CD8-positive, alpha-beta memory T cell (primary cell): ENCODE data around the gene MARK3. TPM values are rescaled to one million over a fixed set of nuclear protein-coding genes. Genes with fewer than 3 reads are reported as not detected.

Experiments used
- CTCF ChIA-PET: fragments of 350-600 bp; sonication (Branson Sonifier 250); formaldehyde crosslinking; loops from one replicate; lab custom pipeline; 2021; ENCODE audit warnings: antibody characterized with exemption; lab: Charles Lee
- POLR2A ChIA-PET: fragments of 350-600 bp; sonication (Branson Sonifier 250); formaldehyde crosslinking; loops from one replicate; lab custom pipeline; 2021; ENCODE audit warnings: antibody characterized with exemption; lab: Charles Lee
- DNase-seq, 5 donors: peaks; one replicate each; pipeline versions ENCODE4 v3.0.0 to v3.0.0-alpha.2; 2020 to 2022; ENCODE audit warnings: mixed read lengths in 1 of 5
- H3K27ac ChIP-seq: one replicate; pipeline ENCODE4 v1.7.0; 2013; ENCODE audit warnings: low read depth, mild to moderate bottlenecking, low read length, moderate library complexity
- H3K27me3 ChIP-seq: 2 replicates; pipeline ENCODE4 v1.7.0; 2013; ENCODE audit warnings: low read length, mild to moderate bottlenecking; ENCODE audit not compliant: insufficient read depth, poor library complexity, severe bottlenecking
- H3K36me3 ChIP-seq: 2 replicates; pipeline ENCODE4 v1.7.0; 2013; ENCODE audit warnings: mild to moderate bottlenecking, low read length, moderate library complexity; ENCODE audit not compliant: insufficient read depth
- H3K4me1 ChIP-seq: 2 replicates; pipeline ENCODE4 v1.7.0; 2013; ENCODE audit warnings: mild to moderate bottlenecking, low read length, moderate library complexity; ENCODE audit not compliant: insufficient read depth
- H3K4me3 ChIP-seq: 2 replicates; pipeline ENCODE4 v1.7.0; 2013; ENCODE audit warnings: mild to moderate bottlenecking, low read length
- H3K9me3 ChIP-seq: 2 replicates; pipeline ENCODE4 v1.7.0; 2013; ENCODE audit warnings: mild to moderate bottlenecking, low read length
- H3K27ac Mint-ChIP-seq, 8 donors: one replicate each; pipeline ENCODE4 v1.8.0; 2020 to 2021; ENCODE audit warnings: mixed read lengths in 8 of 8, mild to moderate bottlenecking in 6 of 8, inconsistent platforms in 3 of 8, moderate library complexity in 3 of 8
- H3K27me3 Mint-ChIP-seq, 2 donors: one replicate each; pipeline ENCODE4 v1.8.0; 2020 to 2021; ENCODE audit warnings: mixed read lengths in 2 of 2, mild to moderate bottlenecking in 1 of 2, moderate library complexity in 1 of 2
- H3K36me3 Mint-ChIP-seq, 3 donors: one replicate each; pipeline ENCODE4 v1.8.0; 2020 to 2021; ENCODE audit warnings: mixed read lengths in 3 of 3, inconsistent platforms in 1 of 3, mild to moderate bottlenecking in 1 of 3
- H3K4me1 Mint-ChIP-seq, 3 donors: one replicate each; pipeline ENCODE4 v1.8.0; 2020 to 2021; ENCODE audit warnings: mixed read lengths in 3 of 3, inconsistent platforms in 1 of 3, mild to moderate bottlenecking in 1 of 3
- H3K4me3 Mint-ChIP-seq, 7 donors: one replicate each; pipeline ENCODE4 v1.8.0; 2020 to 2021; ENCODE audit warnings: mixed read lengths in 7 of 7, mild to moderate bottlenecking in 6 of 7, moderate library complexity in 4 of 7, inconsistent platforms in 2 of 7
- H3K9me3 Mint-ChIP-seq, 5 donors: one replicate each; pipeline ENCODE4 v1.8.0; 2020 to 2022; ENCODE audit warnings: mixed read lengths in 5 of 5, mild to moderate bottlenecking in 3 of 5, moderate library complexity in 2 of 5, inconsistent platforms in 1 of 5
- polyA plus RNA-seq: library from polyadenylated mRNA; unstranded; fragments of 300-500 nt; fragmentation: Illumina TruSeq; gene quantifications from one replicate; pipeline ENCODE4 v1.2.3, GENCODE V29; 2021
- total RNA-seq, 2 experiments: library from RNA; stranded (reverse); gene quantifications; one replicate each; pipeline ENCODE4 v1.2.3, GENCODE V29; 2021

Gene MARK3
- total and polyA plus RNA-seq, 3 experiments from 2014 or later = 45.7 to 92.7 (median 91.9) TPM

DNA sequence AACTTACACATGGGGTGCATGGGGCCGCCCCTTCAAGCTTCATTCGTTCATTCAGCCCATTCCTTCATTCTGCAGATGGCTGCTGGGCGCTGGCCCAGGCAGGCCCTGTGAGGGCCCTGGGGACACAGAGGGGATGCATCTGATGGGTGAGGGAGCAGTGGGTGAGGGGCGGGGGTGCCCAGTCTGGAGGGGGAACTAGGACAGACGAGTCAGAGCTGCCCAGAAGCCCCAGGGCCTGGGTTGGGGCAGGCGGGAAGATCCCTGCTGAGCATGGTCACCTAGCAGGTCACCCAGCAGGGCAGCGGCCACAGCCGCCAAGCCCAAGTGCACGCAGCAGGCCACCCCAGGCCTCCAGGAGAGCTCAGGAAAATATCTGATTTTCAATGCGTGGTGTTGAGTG, 157.9 kb downstream of the MARK3 start:
- Histone ChIP-seq H3K4me3 (no peak overlapping the region), H3K9me3 (no peaks in the 10 kb centered on the region), H3K36me3 (no peaks in the 10 kb centered on the region), H3K27me3 (no peaks in the 10 kb centered on the region), H3K27ac (no peak overlapping the region), H3K4me1 (no peaks in the 10 kb centered on the region)
- Mint-ChIP-seq H3K4me3 (no peak overlapping the region), H3K27ac (no peak overlapping the region), H3K4me1 (peaks cover 0 to 6% (median 0%) of the 10 kb centered on the region in 3 donors), H3K36me3 (no peaks in the 10 kb centered on the region), H3K27me3 (peaks cover 0 to 2% of the 10 kb centered on the region in 2 donors), H3K9me3 (no peaks in the 10 kb centered on the region)
- ChIA-PET POLR2A (no interaction called here), CTCF (no interaction called here)
- no peak for DNase-seq

DNA sequence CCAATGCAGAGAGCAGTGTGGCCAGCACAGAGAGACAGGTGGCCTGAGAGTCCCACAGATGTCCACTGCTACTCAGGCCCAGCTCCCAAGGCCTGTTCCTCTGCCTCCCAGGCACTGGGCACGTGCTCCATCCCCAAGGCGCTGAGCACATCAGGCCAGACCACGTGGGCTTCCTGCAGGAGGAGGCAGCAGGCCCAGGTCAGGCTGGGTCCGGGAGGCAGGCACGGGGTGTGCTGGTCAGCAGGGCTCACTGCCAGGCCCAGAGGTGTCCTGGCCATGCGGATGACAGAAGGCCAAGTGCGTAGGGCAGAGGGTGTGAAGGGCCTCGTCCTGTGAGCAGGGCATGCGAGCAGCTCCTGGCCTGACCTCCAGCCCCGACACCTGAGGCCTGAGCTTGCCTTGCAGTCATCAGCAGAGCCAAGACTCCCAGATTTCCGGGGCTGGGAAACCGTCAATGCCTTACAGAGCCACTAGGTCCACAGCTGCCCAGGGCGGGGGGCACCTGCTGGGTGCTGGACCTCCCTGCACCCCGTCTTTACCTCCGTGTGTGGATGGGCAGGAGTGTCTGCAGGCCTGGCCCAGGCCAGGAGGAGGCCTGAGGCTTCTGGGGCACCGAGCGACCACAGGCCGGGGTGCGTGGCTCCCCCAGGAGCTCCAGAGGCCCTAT, 158.6 kb downstream of the MARK3 start:
- no peak for DNase-seq
- Histone ChIP-seq H3K4me1 (no peaks in the 10 kb centered on the region), H3K36me3 (no peaks in the 10 kb centered on the region), H3K27me3 (no peaks in the 10 kb centered on the region), H3K4me3 (no peak overlapping the region), H3K27ac (no peak overlapping the region), H3K9me3 (no peaks in the 10 kb centered on the region)
- peaks cover 0 to 6% (median 0%) of the 10 kb centered on the region in 3 donors for H3K4me1 Mint-ChIP-seq
- H3K27me3 Mint-ChIP-seq = peaks cover 0 to 2% of the 10 kb centered on the region in 2 donors
- no peak overlapping the region for H3K27ac Mint-ChIP-seq
- ChIA-PET POLR2A (no interaction called here), CTCF (interaction anchor here (9.0 kb wide), 1 partner anchor 25 kb away, joined by 61 read pairs; no protein-coding TSS in a partner anchor)
- no peak overlapping the region for H3K4me3 Mint-ChIP-seq
- no peaks in the 10 kb centered on the region for H3K9me3 Mint-ChIP-seq
- no peaks in the 10 kb centered on the region for H3K36me3 Mint-ChIP-seq

DNA sequence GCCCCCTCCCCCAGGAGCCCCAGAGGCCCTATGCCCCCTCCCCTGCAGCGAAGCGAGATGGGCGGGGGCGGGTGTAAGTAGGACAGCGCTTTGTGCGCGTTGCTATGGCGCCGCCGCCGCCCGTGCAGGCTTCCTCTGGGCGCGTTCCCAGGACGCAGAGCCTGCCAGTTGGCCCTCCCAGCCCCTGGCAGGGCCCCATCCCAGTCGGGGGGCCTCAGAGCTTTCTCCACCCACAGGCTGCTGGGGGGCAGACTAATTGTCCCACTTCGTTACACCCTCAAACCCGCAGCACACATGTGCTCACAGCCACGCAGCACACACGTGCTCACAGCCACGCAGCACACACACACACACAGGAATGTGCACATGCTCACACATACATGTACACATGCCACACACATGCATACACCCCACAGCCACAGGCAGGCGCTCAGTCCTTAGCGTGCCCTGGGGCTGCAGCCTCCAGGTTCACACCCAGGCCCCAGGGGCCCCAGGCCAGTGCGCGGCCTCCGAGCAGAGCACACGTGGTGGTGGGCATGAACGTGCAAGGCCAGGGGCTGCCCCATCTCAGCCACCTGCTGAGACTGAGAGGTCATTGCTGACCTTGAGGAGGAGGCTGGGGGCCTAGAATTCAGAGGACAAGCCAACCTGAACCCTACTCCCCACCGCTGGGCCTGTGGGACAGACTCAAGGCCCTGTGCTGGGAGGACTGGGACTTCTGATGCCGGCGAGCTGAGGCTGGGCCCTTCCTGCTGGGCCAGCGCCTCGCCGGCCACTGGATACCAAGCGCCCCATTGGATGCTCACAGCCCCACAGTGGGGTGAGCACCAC, 159.4 kb downstream of the MARK3 start:
- Mint-ChIP-seq H3K27ac (no peak overlapping the region), H3K9me3 (no peaks in the 10 kb centered on the region), H3K4me1 (peaks cover 0 to 6% (median 0%) of the 10 kb centered on the region in 3 donors), H3K4me3 (no peak overlapping the region), H3K27me3 (no peaks in the 10 kb centered on the region), H3K36me3 (no peaks in the 10 kb centered on the region)
- Histone ChIP-seq H3K4me3 (no peak overlapping the region), H3K4me1 (no peaks in the 10 kb centered on the region), H3K36me3 (no peaks in the 10 kb centered on the region), H3K9me3 (no peaks in the 10 kb centered on the region), H3K27me3 (no peaks in the 10 kb centered on the region), H3K27ac (no peak overlapping the region)
- ChIA-PET CTCF (interaction anchor here (1.1 to 9.0 kb wide), 3 partner anchors 10 to 44 kb away, joined by 3 to 61 read pairs (median 4); no protein-coding TSS in a partner anchor), POLR2A (no interaction called here)
- no peak for DNase-seq

DNA sequence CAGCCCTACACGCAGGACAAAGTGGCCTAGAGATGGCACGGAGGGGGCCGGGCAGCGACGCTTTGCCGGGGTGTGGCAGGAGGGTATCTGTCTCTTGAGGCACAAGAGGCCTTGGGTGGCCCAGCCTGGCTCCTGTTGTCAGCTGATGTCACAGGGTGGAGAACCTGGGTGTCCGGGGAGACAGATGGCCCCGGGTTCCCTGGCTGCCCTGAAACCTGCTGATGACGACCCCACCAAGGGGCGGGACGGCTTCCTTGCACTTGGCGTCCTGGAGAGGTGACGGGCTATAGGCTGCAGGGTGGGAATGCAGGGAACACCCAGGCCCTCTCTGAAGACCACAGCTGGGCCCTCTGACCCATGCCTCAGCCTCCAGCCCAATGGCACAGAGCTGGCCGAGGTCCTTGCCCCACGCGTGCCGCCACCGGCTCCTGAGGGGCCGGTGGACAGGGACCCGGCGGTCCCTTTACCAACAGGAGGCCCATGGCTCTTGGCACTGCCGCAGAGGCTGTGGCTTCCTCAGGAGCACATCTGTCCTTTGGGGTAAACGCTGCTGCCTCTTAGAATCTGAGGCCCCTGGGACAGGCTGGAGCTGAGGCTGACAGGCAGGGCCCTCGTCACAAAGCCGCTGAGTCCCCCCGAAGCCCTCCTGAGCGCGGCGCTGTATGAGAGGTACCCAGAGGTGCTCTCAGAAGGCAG, 160.2 kb downstream of the MARK3 start:
- DNase-seq = no peak

DNA sequence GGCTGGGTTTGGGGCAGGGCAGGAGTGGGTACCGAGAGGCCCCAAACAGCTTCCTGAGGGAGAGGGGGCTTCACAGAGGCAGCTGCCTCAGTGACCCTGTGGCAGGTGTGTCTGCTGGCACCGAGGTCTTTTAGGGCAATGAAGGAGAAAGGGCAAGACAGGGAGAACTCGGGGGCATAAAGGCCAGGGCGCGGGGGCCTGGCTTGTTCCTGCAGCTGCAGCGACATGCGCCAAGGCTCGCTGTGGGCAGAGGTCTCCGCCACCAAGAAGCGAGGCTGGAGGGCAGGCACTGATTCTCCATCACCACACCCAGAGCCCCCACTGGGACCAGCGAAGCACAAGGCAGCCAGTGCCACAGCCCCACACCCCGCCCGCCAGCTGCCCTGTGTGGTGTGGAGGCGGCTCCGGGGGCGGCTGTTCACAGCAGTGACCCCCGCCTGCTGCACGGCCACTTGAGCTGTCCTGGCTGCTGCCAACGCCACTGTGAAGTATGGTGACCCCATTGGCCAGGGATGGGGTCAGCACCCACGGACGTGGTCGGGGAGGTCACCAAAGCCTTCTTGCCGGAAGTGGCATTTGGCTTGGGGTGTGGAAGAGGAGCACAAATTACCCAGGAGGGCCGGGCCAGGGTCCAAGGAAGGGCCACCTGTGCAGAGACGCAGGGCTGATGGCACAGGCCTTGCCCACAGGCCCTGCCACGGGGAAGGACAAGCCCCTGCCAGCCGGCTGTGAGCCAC, 160.9 kb downstream of the MARK3 start:
- CTCF ChIA-PET = interaction anchor here (1.1 to 9.0 kb wide), 6 partner anchors 9 to 60 kb away, joined by 3 to 61 read pairs (median 4); no protein-coding TSS in a partner anchor
- Mint-ChIP-seq H3K27me3 (no peaks in the 10 kb centered on the region), H3K36me3 (peaks cover 0 to 2% (median 0%) of the 10 kb centered on the region in 3 donors), H3K4me3 (no peak overlapping the region), H3K9me3 (no peaks in the 10 kb centered on the region), H3K4me1 (peaks cover 0 to 6% (median 0%) of the 10 kb centered on the region in 3 donors), H3K27ac (no peak overlapping the region)
- no peak for DNase-seq
- H3K4me1 ChIP-seq = no peaks in the 10 kb centered on the region
- POLR2A ChIA-PET = no interaction called here
- no peaks in the 10 kb centered on the region for H3K9me3 ChIP-seq
- H3K4me3 ChIP-seq = no peak overlapping the region
- no peaks in the 10 kb centered on the region for H3K36me3 ChIP-seq
- no peak overlapping the region for H3K27ac ChIP-seq
- H3K27me3 ChIP-seq = no peaks in the 10 kb centered on the region

More for the DNA sequence above, 160.2 kb downstream of the MARK3 start:
- Histone ChIP-seq H3K36me3 (no peaks in the 10 kb centered on the region), H3K27me3 (no peaks in the 10 kb centered on the region), H3K4me1 (no peaks in the 10 kb centered on the region), H3K9me3 (no peaks in the 10 kb centered on the region), H3K4me3 (no peak overlapping the region), H3K27ac (no peak overlapping the region)
- no peaks in the 10 kb centered on the region for H3K9me3 Mint-ChIP-seq
- H3K4me1 Mint-ChIP-seq = peaks cover 0 to 6% (median 0%) of the 10 kb centered on the region in 3 donors
- POLR2A ChIA-PET = no interaction called here
- CTCF ChIA-PET = interaction anchor here (1.1 to 9.0 kb wide), 5 partner anchors 8 to 45 kb away, joined by 3 to 61 read pairs (median 4); no protein-coding TSS in a partner anchor
- H3K27ac Mint-ChIP-seq = no peak overlapping the region
- no peak overlapping the region for H3K4me3 Mint-ChIP-seq
- peaks cover 0 to 2% (median 0%) of the 10 kb centered on the region in 3 donors for H3K36me3 Mint-ChIP-seq
- H3K27me3 Mint-ChIP-seq = no peaks in the 10 kb centered on the region

DNA sequence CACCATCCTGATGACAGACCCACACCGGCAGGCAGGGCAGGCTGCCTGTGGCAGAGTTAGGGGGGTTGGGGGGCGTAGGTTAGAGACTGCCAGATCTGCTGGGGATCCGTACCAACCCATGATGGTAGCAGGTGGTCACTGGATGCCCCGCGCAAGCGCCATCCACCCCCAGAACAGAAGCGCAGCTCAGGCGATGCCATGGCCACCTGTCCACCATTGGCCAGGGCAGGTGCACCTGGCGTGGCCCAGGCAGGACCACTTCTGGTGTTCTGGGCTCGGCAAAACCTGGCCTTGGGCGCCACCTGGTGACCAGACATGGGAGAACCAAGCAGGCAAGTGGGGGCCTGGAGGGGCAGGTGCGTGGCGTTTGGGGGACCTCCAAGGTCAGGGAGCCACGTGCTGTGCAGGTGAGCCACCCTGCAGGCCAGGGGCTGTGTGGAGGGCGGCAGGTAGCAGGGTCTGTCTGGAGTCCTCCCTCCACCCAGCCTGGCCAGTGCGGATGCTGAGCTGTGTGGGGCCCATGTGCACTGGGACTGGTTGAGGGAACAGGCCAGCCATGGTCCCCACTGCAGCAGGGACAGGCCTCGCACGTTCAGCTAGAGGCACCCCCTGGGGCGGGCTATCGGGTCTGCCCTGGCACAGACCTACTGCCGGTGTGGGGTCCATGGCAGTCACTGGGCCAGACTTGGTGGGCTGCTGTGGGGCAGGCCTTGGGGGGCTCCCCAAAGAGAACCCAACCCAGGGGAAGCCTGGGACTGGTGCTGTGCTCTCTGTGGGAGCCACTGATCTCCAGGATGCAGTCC, 161.6 kb downstream of the MARK3 start:
- CTCF ChIA-PET = interaction anchor here (0.6 to 9.0 kb wide), 8 partner anchors 10 to 61 kb away, joined by 3 to 61 read pairs (median 3); no protein-coding TSS in a partner anchor
- peaks cover 0 to 10% (median 4%) of the 10 kb centered on the region in 3 donors for H3K4me1 Mint-ChIP-seq

More for the DNA sequence above, 161.6 kb downstream of the MARK3 start:
- H3K27me3 Mint-ChIP-seq = no peaks in the 10 kb centered on the region
- Histone ChIP-seq H3K4me1 (no peaks in the 10 kb centered on the region), H3K36me3 (no peaks in the 10 kb centered on the region), H3K9me3 (no peaks in the 10 kb centered on the region), H3K27ac (no peak overlapping the region), H3K4me3 (no peak overlapping the region), H3K27me3 (no peaks in the 10 kb centered on the region)
- H3K4me3 Mint-ChIP-seq = no peak overlapping the region
- H3K36me3 Mint-ChIP-seq = peaks cover 0 to 6% (median 0%) of the 10 kb centered on the region in 3 donors
- no peak overlapping the region for H3K27ac Mint-ChIP-seq
- H3K9me3 Mint-ChIP-seq = no peaks in the 10 kb centered on the region
- DNase-seq = peak; percentile 65 to 82 (median 73)
- POLR2A ChIA-PET = no interaction called here
